GM12878 (cell line): Measurements from ENCODE around the gene ARMH1. TPM values are rescaled to one million over a fixed set of nuclear protein-coding genes. Genes with fewer than 3 reads are reported as not detected.

Experiments used
- GABPA ChIP-seq: IDR thresholded peaks from 2 replicates; pipeline ENCODE4 v1.6.1; 2014; ENCODE audit warnings: antibody characterized with exemption, low read depth, mild to moderate bottlenecking, inconsistent platforms
- MEF2B ChIP-seq: fragments of 450-650 bp; IDR thresholded peaks from 2 replicates; pipeline ENCODE4 v1.6.1; 2018; ENCODE audit warnings: mild to moderate bottlenecking, moderate library complexity; ENCODE audit not compliant: partially characterized antibody, poor library complexity, severe bottlenecking
- RAD21 ChIP-seq: IDR thresholded peaks from 2 replicates; pipeline ENCODE4 v1.6.1; 2011; ENCODE audit warnings: mild to moderate bottlenecking, low read depth, low read length, moderate library complexity; ENCODE audit not compliant: insufficient read depth
- REST ChIP-seq: IDR thresholded peaks from 2 replicates; pipeline ENCODE4 v1.6.1; 2012; ENCODE audit warnings: mild to moderate bottlenecking, low read depth, low read length
- SMARCA5 ChIP-seq: fragments of 450-650 bp; IDR thresholded peaks from 2 replicates; pipeline ENCODE4 v1.6.1; 2017; ENCODE audit warnings: mild to moderate bottlenecking
- ZBTB4 ChIP-seq: fragments of 450-650 bp; formaldehyde crosslinking; IDR thresholded peaks from 2 replicates; pipeline ENCODE4 v1.4.0; 2022; ENCODE audit warnings: mild to moderate bottlenecking, moderate library complexity
- polyA plus RNA-seq, 11 experiments: library from polyadenylated mRNA; depleted of rRNA in 4 of 11; unstranded in 6 of 11; stranded (reverse) in 5 of 11; fragments of >200 nt; fragmentation: Nextera tagmentation in 4 of 11; fragmentation: Illumina TruSeq in 1 of 11; extraction: Ambion mirVana in 4 of 11; extraction: Trizol in 1 of 11; gene quantifications; 1 replicate in 1 of 11; 2 replicates in 10 of 11; pipeline versions ENCODE4 v1.2.1 to v1.2.3, GENCODE V29; 2011 to 2016; ENCODE audit warnings: inconsistent platforms in 2 of 11, missing spikeins in 2 of 11, low read depth in 1 of 11
- total RNA-seq, 4 experiments: library from RNA; depleted of rRNA in 3 of 4; stranded (reverse); fragments of >200 nt in 3 of 4; fragmentation: Illumina TruSeq in 1 of 4; extraction: Trizol in 1 of 4; gene quantifications; 2 replicates each; pipeline versions ENCODE4 v1.2.1 to v1.2.3, GENCODE V29; 2013 to 2021

Gene ARMH1
- total and polyA plus RNA-seq, 10 of the 15 experiments (the other 5 are each of a cell fraction or from before 2014, with no cell fraction given) = 0.93 to 43.9 (median 8.2) TPM

GRCh38 chr1:44634606-44635189 lies 39.8 kb upstream of the ARMH1 start (continued):
- TF ChIP-seq SMARCA5 = no peak
- no peak for TF ChIP-seq MEF2B
- TF ChIP-seq RAD21 = no peak
- no peak for TF ChIP-seq ZBTB4 (CRISPR knock-in tag)
- TF ChIP-seq REST = no peak
- TF ChIP-seq GABPA = no peak
- TF ChIP-seq, all 136 proteins: peak for 0
